SK-N-SH treated with all-trans-retinoic acid at 6 μM for 48 hours (cell line): ENCODE data around the gene CRLF1.
"Not testable (repeated sequence)": the region's sequence is repeated elsewhere in the genome, so short reads cannot be mapped to it uniquely, and the experiment has no call there.

Source experiments
- ATAC-seq: fragments of 200-7000 bp; cut with Tn5 transposase; 3 replicates; pipeline ENCODE4 v1.9.1; 2020; ENCODE audit warnings: mild to moderate bottlenecking, moderate library complexity
- ARNTL ChIP-seq: fragments of 450-650 bp; formaldehyde crosslinking; IDR thresholded peaks from 2 replicates; pipeline ENCODE4 v1.5.0; 2020; ENCODE audit warnings: low read depth, mild to moderate bottlenecking, moderate library complexity, borderline replicate concordance
- BACH2 ChIP-seq: fragments of 250-450 bp; sonication (Bioruptor Pico); IDR thresholded peaks from 2 replicates; pipeline ENCODE4 v1.9.0; 2021; ENCODE audit warnings: mild to moderate bottlenecking, borderline replicate concordance
- CSDC2 ChIP-seq: fragments of 250-450 bp; sonication (Bioruptor Pico); IDR thresholded peaks from 2 replicates; pipeline ENCODE4 v1.5.0; 2020; ENCODE audit warnings: mild to moderate bottlenecking, moderate library complexity
- CSRNP3 ChIP-seq: fragments of 250-450 bp; sonication (Bioruptor Pico); IDR thresholded peaks from 2 replicates; pipeline ENCODE4 v1.5.1; 2021; ENCODE audit warnings: mild to moderate bottlenecking, moderate library complexity
- ESRRG ChIP-seq: fragments of 250-450 bp; sonication (Bioruptor Pico); IDR thresholded peaks from 2 replicates; pipeline ENCODE4 v1.6.1; 2021; ENCODE audit warnings: mild to moderate bottlenecking
- GLIS3 ChIP-seq: fragments of 250-450 bp; sonication (Bioruptor Pico); IDR thresholded peaks from 2 replicates; pipeline ENCODE4 v1.5.0; 2020; ENCODE audit warnings: mild to moderate bottlenecking, moderate library complexity
- OSR1 ChIP-seq: fragments of 250-450 bp; sonication (Bioruptor Pico); IDR thresholded peaks from 2 replicates; pipeline ENCODE4 v1.8.0; 2022; ENCODE audit warnings: moderate library complexity, mild to moderate bottlenecking, inconsistent platforms
- PATZ1 ChIP-seq: fragments of 250-450 bp; sonication (Bioruptor Pico); IDR thresholded peaks from 2 replicates; pipeline ENCODE4 v1.8.0; 2020; ENCODE audit warnings: mild to moderate bottlenecking, moderate library complexity, borderline replicate concordance
- PPARA ChIP-seq: fragments of 250-450 bp; sonication (Bioruptor Pico); IDR thresholded peaks from 2 replicates; pipeline ENCODE4 v1.5.0; 2020; ENCODE audit warnings: mild to moderate bottlenecking, borderline replicate concordance
- RARB ChIP-seq: fragments of 250-450 bp; sonication (Bioruptor Pico); IDR thresholded peaks from 2 replicates; pipeline ENCODE4 v1.8.0; 2021; ENCODE audit warnings: mild to moderate bottlenecking, moderate library complexity
- SNAI2 ChIP-seq: fragments of 250-450 bp; sonication (Bioruptor Pico); IDR thresholded peaks from 2 replicates; pipeline ENCODE4 v1.5.0; 2020; ENCODE audit warnings: mild to moderate bottlenecking, moderate library complexity
- TCF4 ChIP-seq: fragments of 250-450 bp; sonication (Bioruptor Pico); IDR thresholded peaks from 2 replicates; pipeline ENCODE4 v1.8.0; 2021; ENCODE audit warnings: mild to moderate bottlenecking, moderate library complexity, borderline replicate concordance
- TSHZ2 ChIP-seq: fragments of 250-450 bp; sonication (Bioruptor Pico); IDR thresholded peaks from 2 replicates; pipeline ENCODE4 v1.5.0; 2020; ENCODE audit warnings: mild to moderate bottlenecking, moderate library complexity
- ZC3H10 ChIP-seq: fragments of 250-450 bp; sonication (Bioruptor Pico); IDR thresholded peaks from 2 replicates; pipeline ENCODE4 v1.5.1; 2021; ENCODE audit warnings: mild to moderate bottlenecking, moderate library complexity
- ZFP3 ChIP-seq: fragments of 250-450 bp; sonication (Bioruptor Pico); IDR thresholded peaks from 2 replicates; pipeline ENCODE4 v1.5.0; 2020; ENCODE audit warnings: mild to moderate bottlenecking, moderate library complexity
- ZFP30 ChIP-seq: fragments of 450-650 bp; formaldehyde crosslinking; IDR thresholded peaks from 2 replicates; pipeline ENCODE4 v1.5.0; 2022; ENCODE audit warnings: mild to moderate bottlenecking, moderate library complexity
- ZNF70 ChIP-seq: fragments of 450-650 bp; formaldehyde crosslinking; IDR thresholded peaks from 2 replicates; pipeline ENCODE4 v1.5.0; 2020; ENCODE audit warnings: mild to moderate bottlenecking, moderate library complexity
- ZNF8 ChIP-seq: fragments of 450-650 bp; formaldehyde crosslinking; IDR thresholded peaks from 2 replicates; pipeline ENCODE4 v1.5.0; 2020; ENCODE audit warnings: mild to moderate bottlenecking, moderate library complexity

Gene CRLF1

GRCh38 chr19:18601875-18602274 lies 4.7 kb downstream of the CRLF1 start:
- no peak for ATAC-seq
- no peak for TF ChIP-seq TSHZ2 (CRISPR knock-in tag)

GRCh38 chr19:18600692-18601397 lies 5.8 kb downstream of the CRLF1 start:
- not testable (repeated sequence) for ATAC-seq

- no peak for TF ChIP-seq GLIS3
- no peak for TF ChIP-seq ZC3H10 (CRISPR knock-in tag)
- TF ChIP-seq RARB: no peak
- no peak for TF ChIP-seq ZNF8
- TF ChIP-seq PATZ1 (CRISPR knock-in tag): no peak
- TF ChIP-seq ARNTL: no peak
- TF ChIP-seq OSR1: no peak
- no peak for TF ChIP-seq BACH2 (CRISPR knock-in tag)
- no peak for TF ChIP-seq TSHZ2 (CRISPR knock-in tag)
- no peak for TF ChIP-seq CSDC2 (CRISPR knock-in tag)
- no peak for TF ChIP-seq PPARA (CRISPR knock-in tag)
- TF ChIP-seq ZNF70 (CRISPR knock-in tag): no peak
- no peak for TF ChIP-seq ZFP3 (CRISPR knock-in tag)
- TF ChIP-seq ESRRG (CRISPR knock-in tag): no peak
- ATAC-seq: no peak
Observed at GRCh38 chr19:18599485-18599884, 7.1 kb downstream of the CRLF1 start.

GRCh38 chr19:18597809-18598660 lies 8.6 kb downstream of the CRLF1 start:
- no peak for ATAC-seq
- TF ChIP-seq TCF4 (no peak), CSRNP3 (CRISPR knock-in tag) (no peak), BACH2 (CRISPR knock-in tag) (no peak), PPARA (CRISPR knock-in tag) (no peak), ZNF8 (no peak), ZFP30 (no peak), ARNTL (no peak), CSDC2 (CRISPR knock-in tag) (no peak), PATZ1 (CRISPR knock-in tag) (no peak), TSHZ2 (CRISPR knock-in tag) (no peak), ZFP3 (CRISPR knock-in tag) (no peak), SNAI2 (CRISPR knock-in tag) (no peak)
